ENCODE data around the gene MYO7A. TPM values are rescaled to one million over a fixed set of nuclear protein-coding genes. Genes with fewer than 3 reads are reported as not detected.

Gene MYO7A
- total RNA-seq, 1 donor from 2014 or later = 0.23 TPM

- H3K4me3 ChIP-seq (ENCODE audit: low read depth, low read length) = no peak overlapping the region
- no peak for TF ChIP-seq CTCF (conservative IDR thresholded peaks at IDR 0.05; ENCODE audit: low read depth, low read length)
- no peak for DNase-seq (ENCODE audit: low read depth)
Measured at GRCh38 chr11:77204754-77205466, 76.9 kb downstream of the MYO7A start.

DNA sequence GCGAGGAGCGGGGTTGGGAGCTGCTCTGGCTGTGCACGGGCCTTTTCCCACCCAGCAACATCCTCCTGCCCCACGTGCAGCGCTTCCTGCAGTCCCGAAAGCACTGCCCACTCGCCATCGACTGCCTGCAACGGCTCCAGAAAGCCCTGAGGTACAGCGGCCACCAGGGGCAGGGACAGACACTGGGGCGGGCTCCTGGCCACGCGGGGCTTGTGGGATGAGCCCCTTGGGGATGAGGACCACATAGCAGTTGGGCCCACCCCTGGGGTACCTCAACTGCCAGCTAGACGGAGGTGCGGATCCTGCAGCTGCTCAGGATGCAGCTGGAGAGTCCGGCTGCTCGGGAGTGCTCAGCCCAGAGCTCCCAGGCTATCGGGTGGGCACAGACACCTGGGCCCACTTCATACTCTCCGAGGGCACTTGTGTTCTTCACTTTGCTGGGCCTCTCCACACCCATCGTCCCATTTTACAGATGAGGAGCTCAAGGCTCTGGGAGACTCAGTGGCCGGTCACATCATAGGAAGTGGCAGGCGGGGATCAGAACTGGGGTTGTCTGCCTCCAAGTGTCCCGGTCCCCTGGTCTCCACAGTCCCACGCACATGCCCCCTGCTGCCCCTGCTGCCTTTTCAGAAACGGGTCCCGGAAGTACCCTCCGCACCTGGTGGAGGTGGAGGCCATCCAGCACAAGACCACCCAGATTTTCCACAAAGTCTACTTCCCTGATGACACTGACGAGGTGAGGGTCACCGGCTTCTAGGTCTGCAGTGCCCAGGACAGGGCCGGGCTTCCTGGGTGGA, 77.6 kb downstream of the MYO7A start:
- no peak for DNase-seq (ENCODE audit: low read depth)
- TF ChIP-seq CTCF (conservative IDR thresholded peaks at IDR 0.05; ENCODE audit: low read depth, low read length) = no peak

GRCh38 chr11:77206264-77207018, 78.4 kb downstream of the MYO7A start:
- DNase-seq (ENCODE audit: low read depth) = no peak
- H3K4me3 ChIP-seq (ENCODE audit: low read depth, low read length) = no peak overlapping the region
- TF ChIP-seq CTCF (conservative IDR thresholded peaks at IDR 0.05; ENCODE audit: low read depth, low read length) = no peak

More for the DNA sequence above, 77.6 kb downstream of the MYO7A start:
- no peak overlapping the region for H3K4me3 ChIP-seq (ENCODE audit: low read depth, low read length)

DNA sequence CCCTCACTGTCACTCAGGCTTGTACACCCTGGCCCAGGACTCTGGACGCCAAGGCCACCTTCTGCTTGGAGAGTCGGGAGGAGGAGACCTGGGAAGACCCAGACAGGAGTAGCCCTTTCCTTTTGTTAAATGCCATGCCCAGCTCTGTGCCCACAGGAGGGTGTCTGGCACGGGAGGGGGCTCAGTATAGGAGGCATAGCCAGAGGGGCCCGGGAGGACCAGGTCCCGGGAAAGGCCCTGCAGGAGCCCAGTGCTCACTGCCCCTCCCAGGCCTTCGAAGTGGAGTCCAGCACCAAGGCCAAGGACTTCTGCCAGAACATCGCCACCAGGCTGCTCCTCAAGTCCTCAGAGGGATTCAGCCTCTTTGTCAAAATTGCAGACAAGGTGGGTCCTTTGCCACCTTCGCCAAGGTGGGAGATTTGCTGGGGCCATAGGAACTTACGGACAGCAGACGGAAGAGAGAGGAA, 79.0 kb downstream of the MYO7A start:
- no peak for DNase-seq (ENCODE audit: low read depth)
- no peak overlapping the region for H3K4me3 ChIP-seq (ENCODE audit: low read depth, low read length)
- TF ChIP-seq CTCF (conservative IDR thresholded peaks at IDR 0.05; ENCODE audit: low read depth, low read length) = no peak

- DNase-seq (ENCODE audit: low read depth) = no peak
- no peak overlapping the region for H3K4me3 ChIP-seq (ENCODE audit: low read depth, low read length)
- no peak for TF ChIP-seq CTCF (conservative IDR thresholded peaks at IDR 0.05; ENCODE audit: low read depth, low read length)
Measured at GRCh38 chr11:77207618-77208313, 79.7 kb downstream of the MYO7A start.

DNA sequence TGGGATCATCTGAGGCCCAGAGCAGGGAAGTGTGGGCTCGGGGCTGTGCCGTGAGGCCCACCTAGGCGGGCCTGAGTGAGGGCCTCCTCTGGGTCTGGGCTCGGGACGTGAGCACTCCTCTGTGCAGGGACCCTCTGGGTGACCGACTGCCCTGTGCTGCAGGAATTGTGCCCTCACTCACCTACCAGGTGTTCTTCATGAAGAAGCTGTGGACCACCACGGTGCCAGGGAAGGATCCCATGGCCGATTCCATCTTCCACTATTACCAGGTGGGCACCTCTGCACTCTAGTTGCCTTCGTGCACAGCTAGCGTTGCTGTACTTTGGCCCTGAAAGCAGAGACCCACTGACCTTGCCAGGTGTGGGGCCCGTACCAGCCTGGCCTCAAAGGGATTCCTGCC, 80.5 kb downstream of the MYO7A start:
- DNase-seq (ENCODE audit: low read depth) = no peak
- no peak for TF ChIP-seq CTCF (conservative IDR thresholded peaks at IDR 0.05; ENCODE audit: low read depth, low read length)
- no peak overlapping the region for H3K4me3 ChIP-seq (ENCODE audit: low read depth, low read length)

Measured in epithelial cell of proximal tubule (primary cell).